KOPT-K1 (cell line): ENCODE results near the gene LRIG3.
"Not testable (repeated sequence)": the region's sequence is repeated elsewhere in the genome, so short reads cannot be mapped to it uniquely, and the experiment has no call there.

Experiments used
- H3K27ac ChIP-seq: fragments of 200-600 bp; sonication (generic); 2 replicates; pipeline ENCODE4 v1.5.1; 2016; ENCODE audit warnings: antibody characterized with exemption, mild to moderate bottlenecking, low read depth, low read length; ENCODE audit not compliant: poor library complexity, severe bottlenecking
- H3K36me3 ChIP-seq: fragments of 200-600 bp; sonication (generic); 2 replicates; pipeline ENCODE4 v1.5.1; 2017; ENCODE audit warnings: antibody characterized with exemption, mild to moderate bottlenecking, low read length, moderate library complexity; ENCODE audit not compliant: insufficient read depth
- H3K9me3 ChIP-seq: fragments of 200-600 bp; sonication (generic); 2 replicates; pipeline ENCODE4 v1.5.1; 2017; ENCODE audit warnings: antibody characterized with exemption, low read length, mild to moderate bottlenecking; ENCODE audit not compliant: insufficient read depth, poor library complexity, severe bottlenecking

The LRIG3 gene

GRCh38 chr12:58949954-58950738 lies 29.8 kb upstream of the LRIG3 start:
- H3K27ac ChIP-seq, H3K36me3 ChIP-seq, H3K9me3 ChIP-seq: not testable (repeated sequence)

DNA sequence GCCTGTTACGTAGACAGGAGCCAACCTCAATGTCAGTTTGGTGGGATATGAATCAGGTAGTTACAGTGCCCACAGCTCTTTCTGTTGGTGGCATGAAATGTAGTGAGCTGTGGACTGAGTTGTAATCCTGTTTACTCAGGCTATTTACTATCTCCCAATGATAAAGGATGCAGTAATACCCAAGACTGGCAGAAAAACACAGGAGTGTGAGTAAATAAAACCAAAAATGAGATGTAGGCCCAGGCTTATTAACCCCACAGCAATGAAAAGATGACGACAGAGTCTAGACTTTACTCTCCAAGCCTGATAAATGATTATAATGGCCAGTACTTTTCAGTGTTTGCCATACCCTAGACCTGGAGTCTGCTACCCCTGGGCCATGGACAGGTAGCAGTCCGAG lies 22.8 kb upstream of the LRIG3 start:
- H3K36me3 ChIP-seq, result no peaks in the 10 kb centered on the region
- no peak overlapping the region for H3K27ac ChIP-seq
- H3K9me3 ChIP-seq, result no peaks in the 10 kb centered on the region

DNA sequence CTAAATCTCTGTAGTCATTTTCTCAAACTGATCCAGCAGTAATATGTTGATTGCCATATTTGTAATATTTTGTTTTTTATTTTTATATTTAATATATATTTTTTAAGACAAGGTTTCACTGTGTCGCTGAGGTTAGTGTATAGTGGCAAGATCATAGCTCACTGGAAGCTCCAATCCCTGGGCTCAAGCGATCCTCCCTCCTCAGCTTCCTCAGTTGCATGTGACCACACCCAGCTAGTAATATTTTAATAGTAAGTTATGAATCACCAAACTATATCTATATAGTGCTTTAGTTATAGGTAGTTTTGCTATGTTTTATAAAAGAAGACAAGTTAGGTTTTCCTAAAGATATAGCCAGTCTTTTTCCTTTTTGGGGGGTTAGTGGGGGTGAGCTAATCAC lies 22.0 kb upstream of the LRIG3 start:
- no peak overlapping the region for H3K27ac ChIP-seq
- no peaks in the 10 kb centered on the region for H3K9me3 ChIP-seq
- no peaks in the 10 kb centered on the region for H3K36me3 ChIP-seq

DNA sequence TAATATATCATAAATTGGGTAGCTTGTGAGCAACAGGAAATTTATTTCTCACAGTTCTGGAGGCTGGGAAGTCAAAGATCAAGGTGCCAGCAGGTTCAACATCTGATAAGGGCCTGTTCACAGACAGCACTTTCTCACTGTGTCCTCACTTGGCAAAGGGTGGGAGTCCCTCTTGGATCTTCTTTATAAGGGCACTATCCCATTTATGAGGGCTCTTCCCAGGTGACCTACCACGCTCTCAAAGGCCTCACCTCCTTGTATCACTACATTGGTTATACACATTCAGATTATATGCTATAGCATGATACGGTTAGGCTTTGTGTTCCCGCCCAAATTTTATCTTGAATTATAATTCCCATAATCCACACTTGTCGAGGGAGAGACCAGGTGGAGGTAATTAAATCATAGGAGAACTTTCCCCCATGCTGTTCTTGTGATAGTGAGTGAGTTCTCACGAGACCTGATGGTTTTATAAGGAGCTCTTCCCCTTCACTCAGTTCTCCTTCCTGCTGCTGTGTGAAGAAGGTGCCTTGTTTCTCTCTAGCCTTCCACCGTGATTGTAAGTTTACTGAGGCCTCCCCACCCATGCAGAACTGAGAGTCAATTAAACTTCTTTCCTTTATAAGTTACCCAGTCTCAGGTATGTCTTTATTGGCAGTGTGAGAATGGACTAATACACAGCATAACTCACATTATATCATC lies 19.2 kb upstream of the LRIG3 start:
- Histone ChIP-seq H3K9me3 (no peaks in the 10 kb centered on the region), H3K27ac (no peak overlapping the region), H3K36me3 (no peaks in the 10 kb centered on the region)

- no peaks in the 10 kb centered on the region for H3K36me3 ChIP-seq
- H3K9me3 ChIP-seq, result no peaks in the 10 kb centered on the region
- H3K27ac ChIP-seq, result no peak overlapping the region
Measured at GRCh38 chr12:58938440-58938839, 18.1 kb upstream of the LRIG3 start.

GRCh38 chr12:58934528-58934927 lies 14.2 kb upstream of the LRIG3 start:
- Histone ChIP-seq H3K27ac (no peak overlapping the region), H3K9me3 (no peaks in the 10 kb centered on the region), H3K36me3 (no peaks in the 10 kb centered on the region)

GRCh38 chr12:58932806-58933681 lies 12.7 kb upstream of the LRIG3 start:
- Histone ChIP-seq H3K9me3 (no peaks in the 10 kb centered on the region), H3K27ac (no peak overlapping the region), H3K36me3 (no peaks in the 10 kb centered on the region)

DNA sequence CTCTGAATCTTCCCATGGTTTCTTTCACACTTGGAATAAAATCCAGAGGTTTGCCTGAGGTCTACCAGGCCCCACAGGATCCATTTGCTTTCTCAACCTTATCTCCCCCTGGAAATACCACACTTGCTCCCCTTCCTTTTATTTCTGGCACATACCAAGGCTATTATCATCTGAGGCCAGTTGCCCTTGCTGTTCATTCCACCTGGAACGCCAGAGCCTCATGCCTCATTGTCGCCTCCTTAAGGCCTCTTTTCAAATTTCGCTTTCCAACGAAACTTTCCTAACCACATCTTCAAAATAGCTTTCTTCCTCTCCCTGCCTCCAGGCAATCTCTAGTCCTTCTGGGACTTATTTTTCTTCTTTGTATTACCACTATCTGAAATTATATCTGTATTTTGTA lies 11.2 kb upstream of the LRIG3 start:
- Histone ChIP-seq H3K27ac (no peak overlapping the region), H3K9me3 (no peaks in the 10 kb centered on the region), H3K36me3 (no peaks in the 10 kb centered on the region)

GRCh38 chr12:58930770-58931324 lies 10.5 kb upstream of the LRIG3 start:
- Histone ChIP-seq H3K9me3 (no peaks in the 10 kb centered on the region), H3K36me3 (no peaks in the 10 kb centered on the region), H3K27ac (no peak overlapping the region)

DNA sequence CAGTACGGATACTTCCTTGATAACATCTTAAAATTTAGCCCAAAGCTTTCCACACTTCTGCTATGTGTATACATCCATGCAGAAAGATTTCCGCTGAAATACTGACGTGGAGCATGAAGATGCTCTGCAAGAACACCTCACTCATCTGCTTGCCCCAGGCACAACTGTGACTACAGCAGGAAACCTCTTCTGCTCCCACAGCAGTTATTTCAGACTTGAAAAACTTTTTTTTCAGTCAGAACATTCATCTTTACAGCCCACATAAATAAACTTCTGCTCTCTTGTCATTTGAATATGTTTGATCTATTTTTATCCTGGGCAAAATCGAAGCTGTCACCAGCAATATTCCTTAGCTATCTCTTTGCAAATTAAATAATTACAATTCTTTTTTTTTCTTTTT lies 6.8 kb upstream of the LRIG3 start:
- H3K27ac ChIP-seq, result no peak overlapping the region
- no peaks in the 10 kb centered on the region for H3K36me3 ChIP-seq
- H3K9me3 ChIP-seq, result no peaks in the 10 kb centered on the region

DNA sequence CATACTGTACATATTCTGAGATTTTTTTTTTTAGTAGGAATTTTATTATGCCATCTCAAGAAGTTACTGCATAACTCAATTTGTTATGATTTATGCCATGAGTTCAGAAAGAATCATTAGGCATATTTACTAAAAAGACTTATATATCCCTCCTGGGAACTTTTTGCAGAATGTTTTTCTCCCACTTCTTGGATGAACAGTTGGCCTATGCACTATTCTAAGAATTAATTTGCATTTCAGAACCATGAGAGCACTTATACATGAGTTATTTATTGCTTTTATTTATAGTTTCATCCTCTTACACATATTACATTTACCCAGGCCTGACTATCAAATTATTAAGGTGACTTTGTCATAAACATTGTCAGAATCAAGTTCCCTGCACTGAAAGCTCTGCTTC lies 6.3 kb upstream of the LRIG3 start:
- Histone ChIP-seq H3K27ac (no peak overlapping the region), H3K36me3 (no peaks in the 10 kb centered on the region), H3K9me3 (no peaks in the 10 kb centered on the region)

- Histone ChIP-seq H3K9me3 (no peaks in the 10 kb centered on the region), H3K27ac (no peak overlapping the region), H3K36me3 (no peaks in the 10 kb centered on the region)
Measured at GRCh38 chr12:58925751-58926150, 5.4 kb upstream of the LRIG3 start.

GRCh38 chr12:58925111-58925611 lies 4.9 kb upstream of the LRIG3 start:
- Histone ChIP-seq H3K27ac (no peak overlapping the region), H3K9me3 (no peaks in the 10 kb centered on the region), H3K36me3 (no peaks in the 10 kb centered on the region)

DNA sequence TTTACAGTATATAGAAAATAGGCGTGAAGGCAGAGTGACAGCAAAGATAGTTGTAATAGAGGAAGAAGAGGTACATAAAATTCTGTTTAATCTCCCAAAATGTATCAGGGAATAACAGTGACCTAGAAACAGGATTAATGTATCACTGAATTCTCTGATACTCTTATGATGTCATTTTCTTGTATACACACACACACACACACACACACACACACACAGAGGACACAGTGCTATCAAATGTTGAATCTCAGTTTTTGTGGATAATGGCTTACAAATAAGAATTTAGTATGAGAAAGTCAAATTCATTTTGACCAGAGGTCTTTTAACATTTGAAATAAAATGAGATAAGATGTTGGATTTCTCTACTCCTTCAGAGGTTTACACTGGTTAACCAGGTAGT lies 4.3 kb upstream of the LRIG3 start:
- Histone ChIP-seq H3K27ac (no peak overlapping the region), H3K9me3 (no peaks in the 10 kb centered on the region), H3K36me3 (no peaks in the 10 kb centered on the region)

- Histone ChIP-seq H3K9me3 (no peaks in the 10 kb centered on the region), H3K36me3 (no peaks in the 10 kb centered on the region), H3K27ac (no peak overlapping the region)
Measured at GRCh38 chr12:58923781-58924180, 3.5 kb upstream of the LRIG3 start.
